ENCODE data around the gene MPC2. TPM values are rescaled to one million over a fixed set of nuclear protein-coding genes. Genes with fewer than 3 reads are reported as not detected.

Gene MPC2
- total and polyA plus RNA-seq, 2 of the 8 experiments (the other 6 are each of a cell fraction or from before 2014, with no cell fraction given): 18.6 to 40.9 TPM

- ChIA-PET CTCF (ENCODE audit: partially characterized antibody) (interaction anchor here (0.6 to 1.6 kb wide), 2 partner anchors 9 to 300 kb away, joined by 3 to 4 read pairs; no protein-coding TSS in a partner anchor), POLR2A (ENCODE audit: partially characterized antibody) (interaction anchor here (1.3 to 1.5 kb wide), 2 partner anchors 12 to 14 kb away, joined by 4 to 5 read pairs; partner anchors contain the start of genes DCAF6 and MPC2)
- Histone ChIP-seq H3K18ac (ENCODE audit: extremely low read depth, low read length) (no peak overlapping the region), H4K5ac (ENCODE audit: insufficient read length, low read depth, low read length) (no peak overlapping the region), H2BK15ac (ENCODE audit: low read length) (no peak overlapping the region), H2AK5ac (ENCODE audit: low read depth, low read length) (no peak overlapping the region), H3K4ac (replicated peaks; ENCODE audit: insufficient read length, low read depth, low read length) (no peak overlapping the region), H3K23ac (ENCODE audit: insufficient read length) (no peak overlapping the region), H4K8ac (ENCODE audit: extremely low read depth, insufficient read depth, low read length) (no peak overlapping the region), H4K20me1 (replicated peaks in 1 of 2; ENCODE audit: control insufficient read depth in 1 of 2, insufficient read depth in 2 of 2, low read length in 2 of 2) (peaks cover 0 to 2% of the 10 kb centered on the region in 2 experiments), H3K79me2 (ENCODE audit: control insufficient read depth in 1 of 2, insufficient read depth in 2 of 2, low read length in 2 of 2) (no peaks in the 10 kb centered on the region), H4K91ac (replicated peaks; ENCODE audit: insufficient read length, low read length) (no peak overlapping the region), H3K4me2 (ENCODE audit: insufficient read depth in 1 of 2, low read depth in 2 of 2, low read length in 2 of 2) (no peak overlapping the region), H3K56ac (replicated peaks; ENCODE audit: insufficient read length, low read depth, low read length) (no peak overlapping the region), H3K23me2 (ENCODE audit: low read depth, low read length) (no peaks in the 10 kb centered on the region), H3K36me3 (ENCODE audit: control insufficient read depth in 2 of 4, insufficient read depth in 4 of 4, low read length in 3 of 4) (no peaks in the 10 kb centered on the region), H2BK12ac (ENCODE audit: low read depth, low read length) (no peak overlapping the region), H3K4me1 (replicated peaks in 1 of 4; ENCODE audit: control insufficient read depth in 3 of 4, insufficient read depth in 4 of 4, low read length in 3 of 4) (peaks cover 0 to 3% (median 0%) of the 10 kb centered on the region in 4 experiments; a peak in 1 of 7 replicates), H2AFZ (ENCODE audit: low read length) (no peak overlapping the region), H3K14ac (ENCODE audit: insufficient read length) (no peak overlapping the region), H3K9ac (replicated peaks in 1 of 4; ENCODE audit: extremely low read depth in 1 of 4, low read depth in 3 of 4, low read length in 3 of 4) (no peak overlapping the region), H3K27me3 (replicated peaks in 1 of 4; ENCODE audit: control insufficient read depth in 3 of 4, extremely low read depth in 1 of 4, insufficient read depth in 3 of 4, low read length in 3 of 4) (no peaks in the 10 kb centered on the region), H3K27ac (ENCODE audit: low read depth, low read length) (no peak overlapping the region), H3K4me3 (ENCODE audit: extremely low read depth in 1 of 4, insufficient read depth in 2 of 4, low read depth in 3 of 4, low read length in 4 of 4) (no peak overlapping the region), H2BK5ac (ENCODE audit: low read depth, low read length) (no peak overlapping the region), H2BK120ac (replicated peaks; ENCODE audit: low read depth, low read length) (no peak overlapping the region), H3K79me1 (ENCODE audit: low read depth, low read length) (no peaks in the 10 kb centered on the region), H2BK20ac (ENCODE audit: low read length) (no peak overlapping the region), H3K9me3 (ENCODE audit: insufficient read depth in 2 of 2, low read depth in 1 of 2, low read length in 1 of 2) (no peaks in the 10 kb centered on the region)
- TF ChIP-seq CBX8 (IDR thresholded peaks at IDR 0.05; ENCODE audit: borderline replicate concordance, low read depth, low read length) (no peak), TCF12 (IDR thresholded peaks at IDR 0.05; ENCODE audit: low read depth, low read length) (no peak), SP1 (IDR thresholded peaks at IDR 0.05; ENCODE audit: low read depth, low read length) (no peak), E2F6 (IDR thresholded peaks at IDR 0.05) (no peak), ATF3 (IDR thresholded peaks at IDR 0.05; ENCODE audit: insufficient read depth, low read depth, low read length) (no peak), RNF2 (IDR thresholded peaks at IDR 0.05; ENCODE audit: borderline replicate concordance, low read depth, low read length, missing control alignments, poor library complexity, severe bottlenecking) (no peak), BCL11A (IDR thresholded peaks at IDR 0.05; ENCODE audit: low read depth in 2 of 2, low read length in 2 of 2) (no peak), EZH2 (IDR thresholded peaks at IDR 0.05; ENCODE audit: low read depth, low read length, severe bottlenecking) (no peak), EP300 (IDR thresholded peaks at IDR 0.05; ENCODE audit: borderline replicate concordance in 1 of 2, low read depth in 2 of 2, low read length in 2 of 2) (no peak), HDAC2 (IDR thresholded peaks at IDR 0.05; ENCODE audit: borderline replicate concordance in 1 of 2, low read depth in 2 of 2, low read length in 2 of 2) (no peak)
- 86% methylated on average over 3 of the region's 3 CpGs; no CpG with 5 or more reads in 1 of the 2 experiments for WGBS, 2 experiments (ENCODE audit: extremely low coverage in 1 of 2, insufficient coverage in 1 of 2, insufficient read length in 1 of 2, insufficient replicate concordance in 2 of 2, low coverage in 1 of 2, low lambda C conversion rate in 2 of 2, missing lambda C conversion rate in 1 of 2)
- no peak for FAIRE-seq
- DNase-seq (ENCODE audit: low read depth in 1 of 2, low spot score in 2 of 2): no peak
These were observed 13.4 kb downstream of the MPC2 start for GRCh38 chr1:167923324-167924056.
